Panc1 (cell line): ENCODE results near the gene KCTD1.

ENCODE experiments used
- POLR2AphosphoS5 ChIP-seq: IDR thresholded peaks from 2 replicates; pipeline ENCODE4 v1.6.1; 2012; ENCODE audit warnings: mild to moderate bottlenecking, low read depth, low read length, moderate library complexity
- TF ChIP-seq, protein P1 (sequence below): fragments of 450-650 bp; IDR thresholded peaks from 2 replicates; pipeline ENCODE4 v1.5.1; 2017; ENCODE audit warnings: mild to moderate bottlenecking
- TF ChIP-seq, protein P2 (sequence below), 2 experiments: IDR thresholded peaks; 2 replicates each; pipeline ENCODE4 v1.6.1; 2011 to 2012; ENCODE audit warnings: low read depth in 2 of 2, control low read depth in 1 of 2, low read length in 1 of 2, mild to moderate bottlenecking in 1 of 2, moderate library complexity in 1 of 2; ENCODE audit not compliant: insufficient read depth in 1 of 2

DNA sequence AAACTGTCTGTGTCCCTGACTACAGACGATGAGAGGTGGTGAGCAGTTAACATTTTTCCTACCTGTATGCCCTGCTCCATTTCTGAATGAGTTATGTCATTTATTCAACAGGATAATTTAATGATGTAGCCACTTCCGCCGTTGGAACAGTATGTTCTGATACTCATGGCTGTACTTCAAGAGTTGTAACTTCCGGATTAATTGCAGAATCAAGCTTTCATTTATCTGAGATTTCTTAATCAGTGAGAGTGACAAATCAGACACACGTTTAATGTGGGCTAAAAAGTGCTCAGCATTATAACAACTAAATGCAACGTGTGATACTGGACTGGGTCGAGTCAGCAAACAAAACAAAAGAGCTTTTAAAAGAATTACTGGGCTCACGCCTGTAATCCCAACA lies 107.7 kb downstream of the KCTD1 start:
- TF ChIP-seq, protein P1, sequence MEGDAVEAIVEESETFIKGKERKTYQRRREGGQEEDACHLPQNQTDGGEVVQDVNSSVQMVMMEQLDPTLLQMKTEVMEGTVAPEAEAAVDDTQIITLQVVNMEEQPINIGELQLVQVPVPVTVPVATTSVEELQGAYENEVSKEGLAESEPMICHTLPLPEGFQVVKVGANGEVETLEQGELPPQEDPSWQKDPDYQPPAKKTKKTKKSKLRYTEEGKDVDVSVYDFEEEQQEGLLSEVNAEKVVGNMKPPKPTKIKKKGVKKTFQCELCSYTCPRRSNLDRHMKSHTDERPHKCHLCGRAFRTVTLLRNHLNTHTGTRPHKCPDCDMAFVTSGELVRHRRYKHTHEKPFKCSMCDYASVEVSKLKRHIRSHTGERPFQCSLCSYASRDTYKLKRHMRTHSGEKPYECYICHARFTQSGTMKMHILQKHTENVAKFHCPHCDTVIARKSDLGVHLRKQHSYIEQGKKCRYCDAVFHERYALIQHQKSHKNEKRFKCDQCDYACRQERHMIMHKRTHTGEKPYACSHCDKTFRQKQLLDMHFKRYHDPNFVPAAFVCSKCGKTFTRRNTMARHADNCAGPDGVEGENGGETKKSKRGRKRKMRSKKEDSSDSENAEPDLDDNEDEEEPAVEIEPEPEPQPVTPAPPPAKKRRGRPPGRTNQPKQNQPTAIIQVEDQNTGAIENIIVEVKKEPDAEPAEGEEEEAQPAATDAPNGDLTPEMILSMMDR, result no peak
- TF ChIP-seq, protein P2, sequence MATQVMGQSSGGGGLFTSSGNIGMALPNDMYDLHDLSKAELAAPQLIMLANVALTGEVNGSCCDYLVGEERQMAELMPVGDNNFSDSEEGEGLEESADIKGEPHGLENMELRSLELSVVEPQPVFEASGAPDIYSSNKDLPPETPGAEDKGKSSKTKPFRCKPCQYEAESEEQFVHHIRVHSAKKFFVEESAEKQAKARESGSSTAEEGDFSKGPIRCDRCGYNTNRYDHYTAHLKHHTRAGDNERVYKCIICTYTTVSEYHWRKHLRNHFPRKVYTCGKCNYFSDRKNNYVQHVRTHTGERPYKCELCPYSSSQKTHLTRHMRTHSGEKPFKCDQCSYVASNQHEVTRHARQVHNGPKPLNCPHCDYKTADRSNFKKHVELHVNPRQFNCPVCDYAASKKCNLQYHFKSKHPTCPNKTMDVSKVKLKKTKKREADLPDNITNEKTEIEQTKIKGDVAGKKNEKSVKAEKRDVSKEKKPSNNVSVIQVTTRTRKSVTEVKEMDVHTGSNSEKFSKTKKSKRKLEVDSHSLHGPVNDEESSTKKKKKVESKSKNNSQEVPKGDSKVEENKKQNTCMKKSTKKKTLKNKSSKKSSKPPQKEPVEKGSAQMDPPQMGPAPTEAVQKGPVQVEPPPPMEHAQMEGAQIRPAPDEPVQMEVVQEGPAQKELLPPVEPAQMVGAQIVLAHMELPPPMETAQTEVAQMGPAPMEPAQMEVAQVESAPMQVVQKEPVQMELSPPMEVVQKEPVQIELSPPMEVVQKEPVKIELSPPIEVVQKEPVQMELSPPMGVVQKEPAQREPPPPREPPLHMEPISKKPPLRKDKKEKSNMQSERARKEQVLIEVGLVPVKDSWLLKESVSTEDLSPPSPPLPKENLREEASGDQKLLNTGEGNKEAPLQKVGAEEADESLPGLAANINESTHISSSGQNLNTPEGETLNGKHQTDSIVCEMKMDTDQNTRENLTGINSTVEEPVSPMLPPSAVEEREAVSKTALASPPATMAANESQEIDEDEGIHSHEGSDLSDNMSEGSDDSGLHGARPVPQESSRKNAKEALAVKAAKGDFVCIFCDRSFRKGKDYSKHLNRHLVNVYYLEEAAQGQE (IDR thresholded peaks at IDR 0.05; ENCODE audit: insufficient read depth in 1 of 2, low read depth in 2 of 2, low read length in 1 of 2), result no peak
- TF ChIP-seq POLR2AphosphoS5, result no peak
